GM18511 (cell line): ENCODE data around the gene ZNF217.
"Not testable (repeated sequence)": the region's sequence is repeated elsewhere in the genome, so short reads cannot be mapped to it uniquely, and the experiment has no call there.

Experiments used
- ATAC-seq: cut with Tn5 transposase; IDR thresholded peaks from one replicate; pipeline ENCODE4 v1.9.1; 2021; ENCODE audit warnings: mild to moderate bottlenecking, moderate library complexity; ENCODE audit not compliant: unreplicated experiment

ZNF217 gene

DNA sequence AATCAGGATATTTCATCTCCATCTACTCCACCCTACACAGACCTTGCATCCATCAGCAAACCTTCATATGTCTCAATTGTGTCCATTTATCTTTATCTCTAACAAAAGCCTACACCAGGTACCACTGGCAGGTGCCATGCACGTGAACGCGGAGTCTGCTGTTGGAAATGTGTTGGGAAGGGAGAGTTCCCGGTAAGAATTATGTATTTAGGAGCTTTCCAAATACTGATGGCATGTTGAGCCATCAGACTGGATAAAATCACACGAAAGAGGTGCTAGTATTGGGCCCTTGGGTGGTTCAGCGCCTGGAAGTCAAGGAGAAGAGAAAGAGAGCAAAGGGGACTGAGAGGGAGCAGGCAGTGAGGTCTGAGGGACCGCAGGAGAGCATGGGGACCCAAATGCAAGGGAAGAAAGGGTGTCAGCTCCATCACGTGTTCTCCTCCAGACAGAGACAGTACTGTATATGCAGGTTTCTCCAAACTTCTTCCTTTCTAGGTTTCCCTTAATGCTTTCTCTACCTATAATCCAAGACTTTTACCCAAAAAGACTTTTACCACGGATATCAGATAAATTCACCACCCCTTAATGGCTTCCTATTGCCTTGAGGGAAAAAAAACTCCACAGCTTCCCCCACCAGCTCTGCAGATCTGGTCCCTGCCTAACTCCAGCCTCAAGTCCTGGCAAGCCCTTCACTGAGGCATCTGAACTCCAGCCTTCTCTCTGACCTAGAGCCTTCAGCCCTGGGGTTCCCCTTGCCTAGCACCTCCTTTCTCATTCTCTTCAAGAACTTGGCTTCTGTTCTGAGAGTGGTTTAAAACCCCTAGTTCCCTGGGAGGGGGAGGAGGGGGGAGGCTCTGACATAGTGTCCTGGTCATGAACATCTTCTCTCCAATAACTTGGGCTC, 4.8 kb upstream of the ZNF217 start:
- ATAC-seq: no peak

DNA sequence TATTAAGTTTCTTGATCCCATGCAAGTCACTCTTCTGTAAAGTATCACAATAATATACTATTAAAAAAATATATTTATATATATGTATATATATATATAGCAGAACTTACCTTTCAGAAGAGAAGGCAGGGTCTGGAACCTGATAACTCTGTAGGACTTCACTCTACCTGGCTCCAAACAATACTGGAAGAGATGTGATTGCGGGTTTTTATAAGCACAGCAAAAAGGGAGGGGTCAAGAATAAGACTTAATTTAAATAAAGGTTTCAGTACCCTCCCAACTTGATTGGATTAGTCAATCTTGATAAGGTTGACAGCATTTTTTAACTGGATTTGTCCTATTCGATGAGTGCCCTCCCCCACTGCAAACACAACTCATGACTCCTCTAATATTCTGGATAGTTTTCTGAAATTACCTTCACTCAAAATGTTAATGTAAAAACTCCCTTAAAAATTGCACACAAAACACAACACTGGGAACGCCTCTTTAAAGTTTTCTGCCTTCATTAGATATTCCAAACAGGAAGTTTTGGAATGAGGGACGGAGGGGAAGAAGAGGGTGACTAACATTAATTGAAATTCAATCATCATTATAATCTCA, 4.0 kb upstream of the ZNF217 start:
- ATAC-seq: no peak

DNA sequence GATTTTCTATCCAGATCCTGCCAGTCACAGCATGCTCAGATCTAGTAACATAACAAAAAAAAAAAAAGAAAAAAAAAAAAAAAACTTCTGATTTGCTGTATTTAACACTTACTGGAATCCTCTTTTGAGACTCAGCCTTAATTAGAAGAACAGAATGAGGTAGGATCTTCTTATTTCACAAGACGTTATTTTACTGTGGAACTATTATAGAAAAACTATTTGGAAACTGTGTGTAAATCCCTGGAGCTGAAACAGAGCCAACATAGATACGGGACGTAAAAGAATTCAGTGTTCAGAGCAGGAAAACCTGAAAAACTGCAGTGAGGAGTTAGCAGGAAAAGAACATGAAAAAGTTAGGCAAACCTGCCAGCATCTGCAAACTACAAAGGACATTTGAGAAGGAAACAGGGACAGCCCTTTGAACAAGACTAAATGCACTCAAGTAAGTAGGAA, 3.4 kb upstream of the ZNF217 start:
- no peak for ATAC-seq

GRCh38 chr20:53596189-53597001, 2.8 kb upstream of the ZNF217 start:
- not testable (repeated sequence) for ATAC-seq

DNA sequence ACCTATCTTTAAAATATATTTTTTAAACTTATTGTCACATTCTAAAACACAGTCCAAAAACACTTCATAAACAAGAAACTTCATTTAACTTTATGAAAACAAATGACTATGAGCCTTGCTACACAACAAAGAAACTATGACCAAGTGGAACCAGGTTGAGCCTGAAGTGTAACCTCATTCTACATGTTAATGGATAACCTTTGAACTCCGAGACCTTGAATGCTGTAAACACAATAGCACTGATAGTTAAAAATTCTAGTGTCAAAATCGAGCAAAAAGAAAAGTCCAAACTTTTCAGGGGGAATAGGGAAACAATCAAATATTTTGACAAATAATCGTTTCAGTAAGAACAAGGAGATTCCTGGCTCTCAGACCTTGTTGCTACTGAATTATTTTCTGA, 2.1 kb upstream of the ZNF217 start:
- ATAC-seq: not testable (repeated sequence)

DNA sequence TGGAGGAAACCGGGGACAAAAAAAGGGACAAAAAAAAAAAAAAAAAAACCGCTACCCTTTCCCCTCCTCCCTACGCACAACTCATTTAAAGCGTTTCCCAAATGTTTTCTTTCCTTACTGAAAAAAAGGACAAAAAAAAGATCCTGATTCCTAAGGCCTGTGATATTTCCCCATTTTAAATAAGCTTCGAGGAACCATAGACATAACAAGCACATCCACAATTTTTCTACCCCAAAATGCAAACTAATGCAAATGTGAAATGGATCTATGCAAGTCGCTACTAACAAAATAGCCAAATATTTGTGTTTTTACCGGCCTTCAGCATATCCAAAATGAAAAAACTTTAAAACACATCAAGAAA, 1.4 kb upstream of the ZNF217 start:
- no peak for ATAC-seq

- ATAC-seq: peak; percentile 69
These were observed 704 bp upstream of the ZNF217 start for GRCh38 chr20:53594068-53595017.

- no peak for ATAC-seq
These were observed 610 bp downstream of the ZNF217 start for GRCh38 chr20:53592992-53593465.

GRCh38 chr20:53592454-53592991, 1.1 kb downstream of the ZNF217 start:
- peak; percentile 29 for ATAC-seq

GRCh38 chr20:53591941-53592441, 1.6 kb downstream of the ZNF217 start:
- not testable (repeated sequence) for ATAC-seq

- ATAC-seq: not testable (repeated sequence)
These were observed 2.4 kb downstream of the ZNF217 start for GRCh38 chr20:53591206-53591741.

DNA sequence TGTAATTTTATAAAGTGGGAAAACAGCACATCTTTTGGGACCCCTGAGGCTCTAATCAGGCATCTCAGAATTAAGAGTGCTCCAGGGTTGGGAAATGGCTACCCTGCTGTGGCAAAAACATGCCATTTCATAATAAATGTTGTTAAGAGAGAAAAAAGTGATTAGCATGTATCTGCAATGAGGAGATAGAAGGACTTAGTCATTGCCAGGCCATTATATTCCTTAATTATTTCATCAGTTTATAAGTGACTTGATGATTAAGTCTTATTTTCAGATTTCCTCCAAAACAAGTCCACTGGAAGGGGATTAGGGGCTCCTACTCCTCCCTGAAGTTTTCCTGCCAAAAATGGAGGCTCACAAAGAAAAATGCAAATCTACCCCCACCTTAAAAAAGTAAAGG, 3.0 kb downstream of the ZNF217 start:
- not testable (repeated sequence) for ATAC-seq

- not testable (repeated sequence) for ATAC-seq
These were observed 3.5 kb downstream of the ZNF217 start for GRCh38 chr20:53590122-53590521.

DNA sequence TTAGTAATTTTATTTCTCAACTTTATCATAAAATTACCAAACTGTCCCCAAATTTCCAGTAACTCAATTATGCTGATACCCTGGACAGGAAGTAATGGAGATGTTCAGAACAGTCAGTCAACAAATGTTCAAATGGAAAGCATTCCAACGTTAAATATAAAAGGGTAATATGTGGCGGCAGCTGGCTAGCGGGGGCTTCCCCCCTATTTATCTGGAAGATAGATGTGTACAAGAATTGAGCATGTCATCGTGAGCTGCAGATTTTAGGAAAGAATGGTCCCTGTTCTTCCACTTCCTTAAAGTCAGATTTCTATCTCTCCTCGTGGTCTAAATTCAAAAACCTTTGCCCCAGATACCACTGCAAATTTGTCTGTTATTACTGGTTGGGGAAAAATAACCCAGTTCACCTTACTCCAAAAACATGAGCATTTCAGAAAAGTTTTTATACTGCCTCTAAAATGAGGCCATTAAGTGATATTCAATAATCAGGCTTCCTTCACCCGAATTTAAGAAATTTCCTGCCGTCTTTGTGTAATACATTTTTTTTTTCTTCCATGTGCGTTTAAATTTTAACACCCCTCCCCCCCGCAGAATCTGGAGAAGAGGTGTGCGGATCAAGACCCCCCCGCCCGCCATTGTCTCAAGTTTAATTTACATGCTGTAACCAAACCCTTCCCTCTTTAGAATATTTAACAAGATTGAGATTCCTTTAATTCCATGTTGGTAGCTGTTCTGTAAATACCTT, 4.1 kb downstream of the ZNF217 start:
- ATAC-seq: not testable (repeated sequence)

DNA sequence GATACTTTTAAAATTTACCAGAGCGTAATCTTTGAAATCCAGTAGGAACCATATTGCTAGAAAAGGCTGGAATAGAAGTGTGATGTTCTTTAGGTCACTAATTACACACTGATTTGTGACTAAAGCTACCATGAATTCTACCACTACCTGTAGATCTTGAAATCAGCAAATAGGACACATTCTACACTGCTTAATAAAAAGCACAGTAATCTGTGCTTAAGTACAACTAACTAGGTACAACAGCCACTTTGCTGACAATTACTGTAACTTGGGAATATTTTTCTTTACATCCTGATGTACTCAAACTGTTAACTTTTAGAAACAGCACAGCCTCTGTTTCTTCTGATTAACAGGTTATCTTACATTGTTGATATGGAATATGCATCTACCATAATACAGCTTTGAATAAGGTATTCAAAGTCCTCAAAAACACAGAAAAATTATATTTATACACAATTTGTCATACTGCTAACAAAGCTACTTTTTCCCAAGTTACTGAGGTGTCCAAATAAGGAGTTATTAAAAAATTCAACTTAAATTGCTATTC, 6.4 kb downstream of the ZNF217 start:
- not testable (repeated sequence) for ATAC-seq

GRCh38 chr20:53586640-53587039, 7.0 kb downstream of the ZNF217 start:
- no peak for ATAC-seq

- not testable (repeated sequence) for ATAC-seq
These were observed 7.7 kb downstream of the ZNF217 start for GRCh38 chr20:53585910-53586309.

- ATAC-seq: not testable (repeated sequence)
These were observed 8.6 kb downstream of the ZNF217 start for GRCh38 chr20:53585004-53585569.
